A673 (cell line): ENCODE measurements around the gene VAMP4.

ENCODE experiments used
- CTCF ChIP-seq: fragments of 300-800, 200-600 bp; sonication (generic); conservative IDR thresholded peaks from 2 replicates; pipeline ENCODE4 v1.5.1; 2017; ENCODE audit warnings: low read depth, mild to moderate bottlenecking, antibody characterized with exemption, low read length, moderate library complexity, mixed read lengths
- EZH2 ChIP-seq: fragments of 200-600 bp; sonication (generic); IDR thresholded peaks from 2 replicates; pipeline ENCODE4 v1.6.1; 2017; ENCODE audit warnings: borderline replicate concordance, low read depth, mild to moderate bottlenecking, mixed read lengths, antibody characterized with exemption, low read length; ENCODE audit not compliant: poor library complexity, severe bottlenecking

DNA sequence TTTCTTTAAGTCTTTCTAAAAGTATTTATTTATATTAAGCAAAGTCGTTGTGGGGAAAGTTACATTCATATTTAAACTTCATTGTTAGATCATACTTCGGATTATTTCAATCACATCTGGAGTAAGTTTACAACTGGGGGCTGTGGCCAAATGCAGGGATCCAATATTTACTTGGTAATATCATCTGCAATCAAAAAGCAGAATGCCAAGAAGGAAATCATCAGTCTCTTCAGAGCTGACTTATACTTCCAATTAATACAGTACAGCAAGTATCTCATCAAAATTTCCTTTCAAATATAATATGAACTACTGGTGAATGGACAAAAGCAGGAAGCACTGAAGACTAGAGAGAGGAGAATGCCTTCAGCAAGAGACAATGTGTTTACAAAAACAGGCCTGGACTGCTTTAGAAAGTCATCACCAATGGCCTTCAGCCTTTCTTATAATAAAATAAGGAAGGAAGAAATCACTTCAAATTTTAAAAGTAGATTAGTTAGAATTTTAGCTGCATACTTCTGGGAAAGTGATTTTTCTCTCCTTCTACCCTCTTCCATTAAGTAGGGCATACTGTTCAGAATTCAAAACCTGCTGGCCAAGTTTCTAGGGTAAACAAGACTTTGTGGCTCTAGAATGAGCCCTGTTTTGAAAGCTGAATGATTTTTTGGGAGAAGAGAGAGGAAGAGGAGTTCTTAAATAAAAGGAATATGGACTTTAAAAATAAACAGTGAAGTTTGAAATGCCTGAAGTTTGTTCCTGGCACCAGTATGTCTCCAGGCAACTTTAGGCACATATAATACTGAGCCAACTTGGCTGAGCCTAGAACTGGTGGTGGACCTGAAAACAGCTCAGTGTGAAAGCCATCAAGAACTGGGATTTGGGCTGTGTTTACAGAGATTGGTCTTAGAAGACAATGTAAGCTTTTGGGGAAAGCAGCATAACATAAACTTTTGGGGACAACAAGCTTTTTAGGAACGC lies 67.1 kb downstream of the VAMP4 start:
- TF ChIP-seq CTCF (no peak), EZH2 (no peak)
